Body of pancreas (tissue), 4 donors: ENCODE measurements around the gene TSPAN18. TPM values are rescaled to one million over a fixed set of nuclear protein-coding genes. Genes with fewer than 3 reads are reported as not detected.

Source experiments
- ATAC-seq: fragments of 150-250 bp; one replicate; pipeline ENCODE4 v1.9.1; 2016
- DNase-seq, 4 donors: peaks; one replicate each; pipeline ENCODE4 v3.0.0-alpha.2; 2019
- H3K27ac ChIP-seq, 4 donors: fragments of 200-600 bp; sonication (generic); 1 replicate in 3 of 4; 2 replicates in 1 of 4; pipeline versions ENCODE4 v1.5.1 to v1.6.1; 2016 to 2019; ENCODE audit warnings: mild to moderate bottlenecking in 1 of 4, mixed read lengths in 1 of 4, moderate library complexity in 1 of 4
- H3K27me3 ChIP-seq, 2 donors: fragments of 200-600 bp; sonication (generic); one replicate each; pipeline ENCODE4 v1.6.0; 2016; ENCODE audit warnings: mild to moderate bottlenecking in 1 of 2
- H3K36me3 ChIP-seq, 2 donors: fragments of 200-600 bp; sonication (generic); replicated peaks in 1 of 2; 2 replicates each; pipeline ENCODE4 v1.5.1; 2016; ENCODE audit warnings: low read depth in 2 of 2; ENCODE audit not compliant: insufficient read depth in 1 of 2
- H3K4me1 ChIP-seq: fragments of 200-600 bp; sonication (generic); one replicate; pipeline ENCODE4 v1.6.0; 2016
- H3K4me3 ChIP-seq, 2 donors: fragments of 200-600 bp; sonication (generic); 1 replicate in 1 of 2; 2 replicates in 1 of 2; pipeline ENCODE4 v1.5.1; 2016 to 2019
- H3K9me3 ChIP-seq, 3 donors: fragments of 200-600 bp; sonication (generic); 1 replicate in 2 of 3; 2 replicates in 1 of 3; pipeline ENCODE4 v1.5.1; 2016
- POLR2A ChIP-seq, 3 donors: fragments of 450-650 bp; IDR thresholded peaks; one replicate each; pipeline ENCODE4 v1.6.1; 2016; ENCODE audit warnings: antibody characterized with exemption in 3 of 3, mild to moderate bottlenecking in 2 of 3
- WGBS, 2 donors: methylation state at CpG; one replicate each; pipeline ENCODE4 v1.1.5; 2017; 5-methylcytosine and 5-hydroxymethylcytosine counted together
- intact Hi-C: fragments of 100-400 bp; cut with DNase I; formaldehyde crosslinking; loops from one replicate; pipeline ENCODE4 v1.15.1; 2023
- total RNA-seq, 2 donors: library from RNA; depleted of rRNA; stranded (reverse); fragments of >200 nt; gene quantifications; one replicate each; pipeline ENCODE4 v1.1.0, GENCODE V29; 2016
- TF ChIP-seq, protein P1 (sequence below), 7 experiments: fragments of 450-650 bp in 4 of 7; fragments of 200-600 bp in 3 of 7; sonication (generic) in 3 of 7; IDR thresholded peaks; one replicate each; pipeline ENCODE4 v1.5.1; 2016 to 2019; ENCODE audit warnings: antibody characterized with exemption in 7 of 7

TSPAN18 gene
- total RNA-seq, 2 donors from 2014 or later: 2.1 to 3.0 TPM

DNA sequence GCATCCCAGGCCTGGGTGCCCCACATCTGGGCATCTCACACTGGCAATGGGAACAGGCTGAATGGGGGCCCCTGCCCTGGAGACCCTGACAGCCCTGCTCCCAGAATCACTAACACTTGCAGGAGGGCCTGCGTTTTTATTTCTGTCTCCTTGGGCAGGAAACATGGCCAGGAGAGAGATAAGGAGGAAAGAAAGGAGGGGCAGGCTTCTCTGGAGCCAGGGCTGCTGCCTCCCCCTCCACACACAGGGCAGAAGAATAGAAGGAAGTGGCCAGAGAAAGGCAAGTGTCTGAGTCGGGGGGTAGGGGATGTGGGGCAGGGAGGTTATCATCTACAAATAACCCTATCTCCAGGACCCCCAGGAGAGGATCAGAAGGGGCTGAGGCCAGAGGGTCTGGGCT is 25.5 kb upstream of the TSPAN18 start:
- TF ChIP-seq POLR2A (IDR thresholded peaks at IDR 0.05): no peak
- TF ChIP-seq, protein P1, sequence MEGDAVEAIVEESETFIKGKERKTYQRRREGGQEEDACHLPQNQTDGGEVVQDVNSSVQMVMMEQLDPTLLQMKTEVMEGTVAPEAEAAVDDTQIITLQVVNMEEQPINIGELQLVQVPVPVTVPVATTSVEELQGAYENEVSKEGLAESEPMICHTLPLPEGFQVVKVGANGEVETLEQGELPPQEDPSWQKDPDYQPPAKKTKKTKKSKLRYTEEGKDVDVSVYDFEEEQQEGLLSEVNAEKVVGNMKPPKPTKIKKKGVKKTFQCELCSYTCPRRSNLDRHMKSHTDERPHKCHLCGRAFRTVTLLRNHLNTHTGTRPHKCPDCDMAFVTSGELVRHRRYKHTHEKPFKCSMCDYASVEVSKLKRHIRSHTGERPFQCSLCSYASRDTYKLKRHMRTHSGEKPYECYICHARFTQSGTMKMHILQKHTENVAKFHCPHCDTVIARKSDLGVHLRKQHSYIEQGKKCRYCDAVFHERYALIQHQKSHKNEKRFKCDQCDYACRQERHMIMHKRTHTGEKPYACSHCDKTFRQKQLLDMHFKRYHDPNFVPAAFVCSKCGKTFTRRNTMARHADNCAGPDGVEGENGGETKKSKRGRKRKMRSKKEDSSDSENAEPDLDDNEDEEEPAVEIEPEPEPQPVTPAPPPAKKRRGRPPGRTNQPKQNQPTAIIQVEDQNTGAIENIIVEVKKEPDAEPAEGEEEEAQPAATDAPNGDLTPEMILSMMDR (IDR thresholded peaks at IDR 0.05): no peak
- DNase-seq: no peak
- Histone ChIP-seq H3K4me1 (no peaks in the 10 kb centered on the region), H3K36me3 (no peaks in the 10 kb centered on the region), H3K27ac (no peak overlapping the region), H3K4me3 (no peak overlapping the region), H3K27me3 (no peaks in the 10 kb centered on the region), H3K9me3 (peaks cover 0 to 7% (median 0%) of the 10 kb centered on the region in 3 donors)
- ATAC-seq: no peak
- intact Hi-C loops: no loop called here
- WGBS, 2 donors: 6 to 15% methylated on average over 2 of the region's 2 CpGs

DNA sequence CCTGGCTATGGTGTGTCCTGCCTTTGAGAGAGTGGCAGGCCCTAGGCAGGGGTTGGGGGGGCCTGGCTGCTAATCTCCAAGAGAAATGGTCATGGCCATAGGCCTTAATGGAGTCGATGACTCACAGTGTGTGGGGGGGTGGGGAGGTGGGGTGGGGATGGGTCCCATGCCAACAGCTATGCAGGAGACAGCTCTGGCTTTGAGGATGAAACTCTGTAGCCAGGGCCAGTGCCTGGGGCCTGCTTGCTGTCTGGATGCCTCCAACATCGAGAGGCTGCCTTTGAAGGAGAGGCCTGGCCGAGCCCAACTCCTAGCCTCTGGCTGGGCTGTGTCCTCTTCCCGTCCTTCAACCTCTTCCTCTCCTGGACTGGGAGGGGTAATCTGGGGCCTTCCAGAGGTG is 23.9 kb upstream of the TSPAN18 start:
- peaks cover 0 to 7% (median 0%) of the 10 kb centered on the region in 3 donors for H3K9me3 ChIP-seq
- no peak for ATAC-seq
- intact Hi-C loops: no loop called here

DNA sequence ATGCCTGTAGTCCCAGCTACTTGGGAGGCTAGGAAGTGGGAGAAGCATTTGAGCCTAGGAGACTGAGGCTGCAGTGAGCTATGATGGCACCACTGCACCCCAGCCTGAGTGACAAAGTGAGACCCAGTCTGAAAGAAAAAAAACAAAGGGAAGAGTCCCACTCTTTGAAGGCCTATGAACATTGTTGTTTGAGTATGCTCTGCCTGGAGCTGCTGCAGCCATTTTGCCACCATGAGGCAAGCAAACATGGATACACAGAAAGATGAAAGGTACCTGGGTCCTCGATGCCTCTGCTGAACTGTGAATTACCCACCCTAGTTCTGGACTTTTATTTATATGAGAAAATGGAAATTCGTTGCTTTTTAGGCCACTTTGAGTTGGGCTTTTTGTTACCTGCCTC is 19.7 kb upstream of the TSPAN18 start:
- Histone ChIP-seq H3K27me3 (no peaks in the 10 kb centered on the region), H3K36me3 (no peaks in the 10 kb centered on the region), H3K9me3 (peaks cover 0 to 7% (median 0%) of the 10 kb centered on the region in 3 donors), H3K4me1 (no peaks in the 10 kb centered on the region), H3K27ac (no peak overlapping the region), H3K4me3 (no peak overlapping the region)
- TF ChIP-seq POLR2A (IDR thresholded peaks at IDR 0.05): no peak
- TF ChIP-seq, protein P1 (IDR thresholded peaks at IDR 0.05): no peak
- no peak for ATAC-seq
- intact Hi-C loops: no loop called here
- WGBS, 2 donors: 62 to 64% methylated on average over 2 of the region's 2 CpGs
- no peak for DNase-seq

More for the DNA sequence above, 23.9 kb upstream of the TSPAN18 start:
- Histone ChIP-seq H3K36me3 (no peaks in the 10 kb centered on the region), H3K4me1 (no peaks in the 10 kb centered on the region), H3K4me3 (no peak overlapping the region), H3K27ac (no peak overlapping the region), H3K27me3 (no peaks in the 10 kb centered on the region)
- TF ChIP-seq POLR2A (IDR thresholded peaks at IDR 0.05): no peak
- TF ChIP-seq, protein P1 (IDR thresholded peaks at IDR 0.05): no peak
- DNase-seq: no peak
- WGBS, 2 donors: 78 to 81% methylated on average over 2 to 3 of the region's 4 CpGs

DNA sequence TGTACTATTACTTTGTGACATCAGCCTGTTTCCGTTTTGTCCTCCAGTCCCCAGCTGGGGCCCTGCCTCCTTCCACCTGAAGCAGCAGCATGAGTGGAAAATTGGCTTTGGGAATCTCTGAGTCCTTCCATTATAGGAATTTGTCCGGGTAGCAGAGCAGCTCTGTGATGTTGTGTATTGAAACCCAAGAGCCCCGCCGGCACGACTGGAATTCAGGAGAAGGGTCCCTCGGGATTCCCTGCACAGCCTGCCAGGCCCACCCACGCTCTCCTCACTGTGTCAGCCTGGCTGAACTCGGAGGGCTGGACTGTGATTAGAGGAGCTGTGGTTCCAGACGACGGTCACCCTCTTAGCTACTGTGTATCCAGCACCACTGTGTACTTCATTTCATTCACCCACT is 18.8 kb upstream of the TSPAN18 start:
- Histone ChIP-seq H3K36me3 (no peaks in the 10 kb centered on the region), H3K9me3 (peaks cover 0 to 7% (median 0%) of the 10 kb centered on the region in 3 donors), H3K4me1 (no peaks in the 10 kb centered on the region), H3K4me3 (no peak overlapping the region), H3K27ac (no peak overlapping the region), H3K27me3 (no peaks in the 10 kb centered on the region)
- DNase-seq (peak in 2 of 4 donors; percentile 15 to 18), ATAC-seq (peak; percentile 33)
- 34 to 71% methylated on average over 5 to 9 of the region's 10 CpGs for WGBS, 2 donors
- intact Hi-C loops: no loop called here
- no peak for TF ChIP-seq POLR2A (IDR thresholded peaks at IDR 0.05)
- TF ChIP-seq, protein P1 (IDR thresholded peaks at IDR 0.05): no peak

DNA sequence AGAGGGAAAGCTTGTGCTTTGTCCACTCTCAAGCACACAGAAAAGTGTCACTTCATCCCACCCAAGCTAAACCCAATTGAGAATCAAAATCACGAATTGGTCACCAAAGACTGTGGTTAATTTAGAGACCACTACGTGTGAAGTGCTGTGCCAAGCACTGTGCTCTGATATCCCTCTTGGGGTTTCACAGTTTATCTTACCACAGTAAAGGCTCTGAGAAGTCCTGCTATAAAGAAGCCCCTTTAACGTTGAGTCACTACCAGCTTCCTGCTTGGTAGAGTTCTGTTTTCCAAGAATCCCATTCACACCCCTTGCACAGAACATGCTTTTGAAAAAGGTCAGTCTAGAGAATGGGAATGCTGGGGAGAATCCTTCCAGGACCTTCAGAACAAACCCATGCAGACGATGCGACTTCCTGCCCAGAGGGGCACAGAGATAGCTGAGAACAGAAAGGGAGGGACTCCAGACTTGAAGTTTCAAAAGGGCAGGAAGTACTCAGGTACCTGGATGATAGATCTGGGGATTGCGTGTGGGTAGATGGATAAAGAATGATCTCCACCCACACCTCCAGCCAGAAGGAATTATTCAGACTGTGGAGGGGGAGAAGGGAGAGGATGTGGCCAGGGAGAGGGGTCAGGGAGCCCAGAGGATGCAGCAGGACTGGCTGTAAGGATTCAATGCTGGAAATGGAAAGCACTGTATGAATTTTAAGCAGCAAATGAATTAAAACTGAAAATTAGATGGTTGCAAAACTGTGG is 18.1 kb upstream of the TSPAN18 start:
- ATAC-seq (no peak), DNase-seq (no peak)
- H3K4me1 ChIP-seq: no peaks in the 10 kb centered on the region
- peaks cover 0 to 4% (median 0%) of the 10 kb centered on the region in 3 donors for H3K9me3 ChIP-seq
- H3K4me3 ChIP-seq: no peak overlapping the region
- no peaks in the 10 kb centered on the region for H3K27me3 ChIP-seq
- no peak overlapping the region for H3K27ac ChIP-seq
- no peaks in the 10 kb centered on the region for H3K36me3 ChIP-seq
- TF ChIP-seq, protein P1 (IDR thresholded peaks at IDR 0.05): no peak
- TF ChIP-seq POLR2A (IDR thresholded peaks at IDR 0.05): no peak
- intact Hi-C loops: no loop called here
- 48 to 57% methylated on average over 6 of the region's 6 CpGs for WGBS, 2 donors
